Measurements from ENCODE around the gene S100A13. TPM values are rescaled to one million over a fixed set of nuclear protein-coding genes. Genes with fewer than 3 reads are reported as not detected.
"Not testable (repeated sequence)": the region's sequence is repeated elsewhere in the genome, so short reads cannot be mapped to it uniquely, and the experiment has no call there.

S100A13 gene
- total RNA-seq, 2 experiments from 2014 or later, result 4.8 to 10.3 TPM

GRCh38 chr1:153671628-153672353 is 44.5 kb upstream of the S100A13 start:
- Histone ChIP-seq H3K4me3 (ENCODE audit: low read depth, low read length, poor library complexity, severe bottlenecking) (peak overlapping the region; percentile 76), H2AFZ (ENCODE audit: low read length) (peak overlapping the region; percentile 94), H3K4me1 (ENCODE audit: insufficient read depth, low read length, poor library complexity, severe bottlenecking) (peaks cover 28% of the 10 kb centered on the region), H3K36me3 (ENCODE audit: insufficient read depth, low read length) (peaks cover 39% of the 10 kb centered on the region), H3K27ac (ENCODE audit: low read depth, low read length, poor library complexity, severe bottlenecking) (peak overlapping the region; percentile 78), H3K4me2 (ENCODE audit: low read length) (peak overlapping the region; percentile 91), H3K79me2 (ENCODE audit: insufficient read depth, low read depth, low read length) (peaks cover 38% of the 10 kb centered on the region)
- 0 out of 2 replicates have a peak, but pooled peaks have one; percentile 30 for TF ChIP-seq CTCF (conservative IDR thresholded peaks at IDR 0.05; ENCODE audit: low read length)
- peak; percentile 65 for DNase-seq (ENCODE audit: low spot score)
- not testable (repeated sequence) for H3K9me2 ChIP-seq (ENCODE audit: insufficient read depth, low read length); H4K20me1 ChIP-seq (ENCODE audit: insufficient read depth, low read length); H3K9me3 ChIP-seq (ENCODE audit: low read length); BruUV-seq (replicated peaks)
- CTCF ChIA-PET (ENCODE audit: unreplicated experiment), result interaction anchor here (0.6 kb wide), 2 partner anchors 17 to 350 kb away, joined by 3 read pairs; no protein-coding TSS in a partner anchor
- POLR2A ChIA-PET, result interaction anchor here (0.6 to 1.8 kb wide), 7 partner anchors 13 to 305 kb away, joined by 3 to 8 read pairs (median 3); partner anchors contain the start of genes CHTOP and SNAPIN
- intact Hi-C loops (cut with micrococcal nuclease; ENCODE audit: unreplicated experiment), result loop anchor here (1.0 to 10.0 kb wide), 4 partner anchors 37 to 157 kb away; partner anchors contain the start of genes CHTOP and INTS3

- H3K4me1 ChIP-seq (ENCODE audit: insufficient read depth, low read length, poor library complexity, severe bottlenecking), result peaks cover 28% of the 10 kb centered on the region
- H3K36me3 ChIP-seq (ENCODE audit: insufficient read depth, low read length), result peaks cover 47% of the 10 kb centered on the region
- CTCF ChIA-PET (ENCODE audit: unreplicated experiment), result no interaction called here
- POLR2A ChIA-PET, result interaction anchor here (1.6 to 1.8 kb wide), 2 partner anchors 12 to 37 kb away, joined by 5 to 8 read pairs; partner anchors contain the start of genes CHTOP and SNAPIN
- DNase-seq (ENCODE audit: low spot score), result peak; percentile 100
- H3K79me2 ChIP-seq (ENCODE audit: insufficient read depth, low read depth, low read length), result peaks cover 38% of the 10 kb centered on the region
- TF ChIP-seq CTCF (conservative IDR thresholded peaks at IDR 0.05; ENCODE audit: low read length) (peak; percentile 69), EZH2phosphoT487 (IDR thresholded peaks at IDR 0.05; ENCODE audit: borderline replicate concordance, low read depth, low read length) (no peak)
- peak within 1 kb of the TSS; percentile 91 for H3K4me2 ChIP-seq (ENCODE audit: low read length)
- H4K20me1 ChIP-seq (ENCODE audit: insufficient read depth, low read length), result peaks cover 4% of the 10 kb centered on the region; the same call in 1 of the 2 replicates
- H3K4me3 ChIP-seq (ENCODE audit: low read depth, low read length, poor library complexity, severe bottlenecking), result peak within 1 kb of the TSS; percentile 97
- BruUV-seq (replicated peaks), result no TSS peak
- peak within 1 kb of the TSS; percentile 94 for H2AFZ ChIP-seq (ENCODE audit: low read length)
- peak within 1 kb of the TSS; percentile 78 for H3K27ac ChIP-seq (ENCODE audit: low read depth, low read length, poor library complexity, severe bottlenecking)
- no peaks in the 10 kb centered on the region for H3K9me2 ChIP-seq (ENCODE audit: insufficient read depth, low read length)
- H3K9me3 ChIP-seq (ENCODE audit: low read length), result no peaks in the 10 kb centered on the region
- intact Hi-C loops (cut with micrococcal nuclease; ENCODE audit: unreplicated experiment), result loop anchor here (1.0 to 10.0 kb wide), 4 partner anchors 36 to 156 kb away; partner anchors contain the start of genes CHTOP and INTS3
Measured at GRCh38 chr1:153670859-153671627, 43.7 kb upstream of the S100A13 start, which contains the start of gene ILF2. Gene ILF2, minus strand, starts transcription at chr1:153670993. Its CDS starts 71 bp downstream, at chr1:153670922.

All from OCI-LY7 (cell line).